NCI-H446 treated with DMSO at 0.1 percent for 48 hours (cell line): ENCODE measurements around the gene SGSH.

ENCODE experiments used
- DNase-seq: peaks from one replicate; lab custom pipeline; 2025; lab: John Stamatoyannopoulos, UW

Gene SGSH

DNA sequence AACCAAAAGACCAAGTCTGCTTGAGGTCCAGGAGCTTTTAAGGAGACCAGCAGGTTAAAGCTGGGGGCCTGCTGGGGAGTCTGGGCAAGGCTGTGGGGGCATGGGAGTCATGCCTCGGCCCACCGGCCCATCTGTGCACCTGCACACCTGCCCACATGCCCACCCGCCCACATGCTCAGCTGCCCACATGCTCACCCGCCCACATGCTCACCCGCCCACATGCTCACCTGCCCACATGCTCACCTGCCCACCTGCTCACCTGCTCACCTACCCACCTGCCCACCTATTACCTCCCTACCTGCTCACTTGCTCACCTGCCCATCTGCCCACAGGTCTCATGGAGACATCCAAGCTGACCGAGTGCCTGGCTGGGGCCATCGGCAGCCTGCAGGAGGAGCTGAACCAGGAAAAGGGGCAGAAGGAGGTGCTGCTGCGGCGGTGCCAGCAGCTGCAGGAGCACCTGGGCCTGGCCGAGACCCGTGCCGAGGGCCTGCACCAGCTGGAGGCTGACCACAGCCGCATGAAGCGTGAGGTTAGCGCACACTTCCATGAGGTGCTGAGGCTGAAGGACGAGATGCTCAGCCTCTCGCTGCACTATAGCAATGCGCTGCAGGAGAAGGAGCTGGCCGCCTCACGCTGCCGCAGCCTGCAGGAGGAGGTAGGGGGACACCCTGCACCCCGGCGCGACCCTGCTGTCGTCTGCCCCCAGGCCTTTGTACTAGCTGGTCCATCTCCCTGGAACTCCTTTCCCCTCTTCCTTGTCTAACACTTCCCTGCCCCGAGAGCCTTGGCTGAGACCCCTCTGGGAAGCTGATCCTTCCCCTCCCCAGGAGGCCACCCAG lies 36.3 kb downstream of the SGSH start:
- DNase-seq, result no peak

- no peak for DNase-seq
Observed at GRCh38 chr17:80182845-80183223, 37.3 kb downstream of the SGSH start.

DNA sequence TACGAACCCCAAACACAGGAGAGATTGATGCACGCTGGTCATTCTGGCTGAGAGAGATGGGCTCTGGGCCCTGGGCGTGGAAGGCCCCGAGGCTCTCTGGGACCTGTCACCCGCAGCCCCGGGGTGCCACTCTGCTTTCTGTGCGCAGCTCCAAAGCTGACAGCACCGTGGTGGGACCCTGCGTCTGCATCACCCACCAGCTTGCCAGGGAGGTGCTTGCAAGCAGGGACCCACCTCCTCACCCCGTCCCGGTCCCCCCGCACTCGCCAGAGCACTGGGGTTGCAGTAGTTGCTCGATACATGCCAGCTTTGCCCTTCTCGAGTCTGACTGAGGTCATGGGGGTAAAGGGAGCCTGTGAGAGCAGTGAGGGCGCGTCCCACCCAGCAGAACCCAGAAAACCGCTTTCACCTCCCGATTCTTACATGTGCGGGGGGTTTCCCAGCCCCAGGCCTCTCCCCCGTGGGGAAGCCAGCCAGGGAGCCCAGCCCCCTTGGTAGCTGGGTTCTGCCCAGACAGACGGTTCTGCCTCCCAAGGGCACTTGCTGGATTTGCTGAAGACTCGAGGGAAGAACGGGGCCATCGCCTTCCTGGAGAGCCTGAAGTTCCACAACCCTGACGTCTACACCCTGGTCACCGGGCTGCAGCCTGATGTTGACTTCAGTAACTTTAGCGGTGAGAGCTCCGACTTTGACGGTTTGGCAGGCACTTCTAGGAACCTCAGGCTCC lies 37.9 kb downstream of the SGSH start:
- no peak for DNase-seq

GRCh38 chr17:80181431-80181830 lies 38.7 kb downstream of the SGSH start:
- no peak for DNase-seq

GRCh38 chr17:80180192-80180591 lies 39.9 kb downstream of the SGSH start:
- no peak for DNase-seq

DNA sequence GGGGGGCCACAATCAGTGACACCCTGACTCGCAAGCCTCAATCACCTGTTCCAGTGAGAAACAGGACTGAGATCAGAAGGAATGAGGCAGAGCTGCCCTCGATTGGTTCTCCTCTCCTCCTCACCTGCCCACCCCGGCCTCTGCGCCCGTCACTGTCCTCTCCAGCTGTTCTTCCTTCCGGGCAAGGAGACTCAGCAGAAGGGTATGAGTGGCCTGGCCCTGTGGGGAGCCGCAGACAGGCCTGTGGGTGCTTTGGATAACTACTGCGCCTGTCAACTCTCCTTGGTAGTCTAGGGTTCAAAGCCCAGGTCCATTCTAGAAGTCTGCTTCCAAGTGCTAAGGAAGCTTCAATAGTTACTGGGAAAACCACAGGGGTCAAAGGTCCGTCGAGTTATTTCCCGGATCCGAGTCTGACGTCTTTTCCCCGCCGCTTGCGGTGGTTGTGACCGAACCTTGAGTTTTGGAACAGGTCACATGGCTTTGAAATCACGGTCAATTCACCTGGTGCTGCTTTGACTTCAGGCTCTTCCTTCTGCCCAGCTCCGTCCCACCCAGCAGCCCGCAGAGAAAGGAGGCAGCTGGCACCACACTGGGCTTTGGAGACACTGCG lies 42.0 kb downstream of the SGSH start:
- no peak for DNase-seq

DNA sequence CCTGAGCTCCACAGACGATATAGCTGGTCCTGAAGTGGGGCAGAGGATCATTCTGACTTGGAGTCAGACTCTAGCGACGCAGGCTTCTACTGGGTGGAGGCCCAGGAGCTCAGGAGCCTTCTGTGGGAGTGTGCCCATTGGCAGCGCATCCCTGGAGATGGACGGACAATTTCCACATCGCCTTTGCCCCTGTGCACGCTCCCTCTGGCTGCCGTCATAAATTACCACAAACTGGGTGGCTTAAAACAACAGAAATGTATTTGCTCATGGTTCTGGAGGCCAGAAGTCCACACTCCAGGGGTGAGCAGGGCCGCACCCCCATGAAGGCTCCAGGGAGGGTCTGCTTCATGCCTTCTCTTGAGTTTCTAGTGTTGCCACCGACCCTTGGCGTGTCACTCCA lies 43.4 kb downstream of the SGSH start:
- no peak for DNase-seq

GRCh38 chr17:80173916-80174315 lies 46.2 kb downstream of the SGSH start:
- DNase-seq, result no peak

DNA sequence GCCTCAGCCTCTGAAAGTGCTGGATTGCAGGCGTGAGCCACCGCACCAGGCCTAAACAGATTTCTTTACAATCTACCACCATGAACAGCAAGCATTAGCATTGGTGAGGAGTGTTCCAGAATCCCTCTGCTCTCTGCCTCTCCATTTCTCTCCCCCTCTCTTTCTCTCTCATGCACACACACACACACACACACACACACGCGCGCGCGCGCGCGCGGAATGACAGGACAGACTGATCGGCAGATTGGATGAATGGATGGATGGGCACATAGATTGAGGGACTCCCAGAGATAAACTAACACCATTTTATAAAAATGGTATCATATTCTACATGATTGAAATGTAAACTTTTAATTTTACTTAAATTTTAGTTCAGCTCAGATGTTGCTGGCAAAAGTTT lies 47.0 kb downstream of the SGSH start:
- no peak for DNase-seq

DNA sequence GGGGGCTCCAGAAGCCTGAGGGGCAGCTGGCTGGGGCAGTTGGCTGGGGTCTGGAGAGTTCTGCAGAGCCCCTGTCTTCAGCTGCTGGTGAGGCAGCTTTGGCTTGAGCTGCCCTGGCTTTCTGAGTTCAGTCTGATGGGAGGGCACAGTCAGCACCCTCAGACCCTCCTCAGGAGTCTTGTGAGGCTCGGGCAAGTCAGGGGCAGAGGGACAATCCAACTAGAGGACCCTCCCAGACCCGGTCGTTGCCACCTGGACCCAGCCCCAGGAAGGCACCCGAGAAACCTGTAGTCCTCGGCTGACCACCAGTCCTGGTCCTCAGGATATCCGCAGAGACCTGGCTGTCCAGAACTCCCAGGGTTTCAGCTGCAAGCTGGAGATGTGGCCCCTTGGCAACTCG lies 48.5 kb downstream of the SGSH start:
- no peak for DNase-seq

DNA sequence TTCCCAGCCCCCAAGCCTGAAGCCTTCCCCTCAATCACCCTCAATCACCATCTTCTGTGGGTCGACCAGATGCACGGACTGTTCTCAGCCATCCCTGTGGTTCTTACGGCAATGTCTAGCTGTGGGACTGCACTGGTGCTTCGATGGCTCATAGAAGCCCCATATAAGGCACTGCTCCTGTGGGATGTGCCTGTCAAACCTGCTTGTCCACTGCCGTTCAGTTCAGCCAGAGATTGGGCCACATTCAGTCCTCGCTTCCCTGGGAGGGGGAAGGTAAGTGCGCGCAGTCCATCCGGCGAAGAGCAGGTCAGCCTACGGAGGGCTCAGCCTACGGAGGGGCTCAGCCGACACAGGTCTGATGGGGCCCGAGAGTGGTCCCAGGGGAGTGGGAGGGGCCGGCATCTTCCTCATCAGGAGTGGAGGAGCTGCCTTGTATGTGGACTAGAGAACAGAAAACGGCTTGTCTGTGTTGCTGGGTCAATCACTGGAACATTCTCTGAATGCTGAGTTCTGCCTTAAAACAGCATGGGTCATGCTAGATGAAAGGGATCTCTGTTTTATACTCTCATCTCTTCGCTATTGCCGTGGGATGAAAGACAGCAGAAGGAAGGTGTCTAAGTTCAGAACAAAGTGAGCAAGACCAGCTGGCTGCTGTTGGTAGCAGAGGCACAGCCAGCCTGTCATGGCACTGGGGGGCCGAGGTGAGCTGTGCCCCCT lies 50.2 kb downstream of the SGSH start, which contains the start of gene CARD14:
TSS of gene CARD14 (plus strand) at position 247 of the 717 bp plus-strand sequence. CDS start 11,409 bp downstream, outside the sequence.
- no peak for DNase-seq

- DNase-seq, result no peak
Observed at GRCh38 chr17:80169107-80169506, 51.0 kb downstream of the SGSH start.

GRCh38 chr17:80168371-80168770 lies 51.8 kb downstream of the SGSH start:
- DNase-seq, result no peak

- DNase-seq, result no peak
Observed at GRCh38 chr17:80166446-80166845, 53.7 kb downstream of the SGSH start.

- DNase-seq, result no peak
Observed at GRCh38 chr17:80164185-80164584, 55.9 kb downstream of the SGSH start.

DNA sequence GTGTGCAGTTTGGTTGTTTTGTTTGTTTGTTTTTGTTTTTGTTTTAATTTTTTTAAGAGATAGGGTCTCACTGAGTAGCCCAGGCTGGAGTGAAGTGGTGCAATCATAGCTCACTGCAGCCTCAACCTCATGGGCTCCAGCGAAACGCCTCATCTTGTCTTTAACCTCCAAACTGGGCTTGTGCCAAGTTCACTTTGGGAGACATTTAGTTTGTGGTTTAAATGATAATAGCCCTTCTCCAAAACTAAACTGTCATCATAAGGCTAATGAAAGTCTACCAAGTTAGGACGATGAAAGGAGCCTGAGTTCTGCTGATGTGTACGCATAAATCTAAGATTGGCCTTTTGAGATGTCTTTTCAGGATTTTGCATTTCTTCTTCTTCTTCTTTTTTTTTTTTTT lies 56.8 kb downstream of the SGSH start:
- no peak for DNase-seq

DNA sequence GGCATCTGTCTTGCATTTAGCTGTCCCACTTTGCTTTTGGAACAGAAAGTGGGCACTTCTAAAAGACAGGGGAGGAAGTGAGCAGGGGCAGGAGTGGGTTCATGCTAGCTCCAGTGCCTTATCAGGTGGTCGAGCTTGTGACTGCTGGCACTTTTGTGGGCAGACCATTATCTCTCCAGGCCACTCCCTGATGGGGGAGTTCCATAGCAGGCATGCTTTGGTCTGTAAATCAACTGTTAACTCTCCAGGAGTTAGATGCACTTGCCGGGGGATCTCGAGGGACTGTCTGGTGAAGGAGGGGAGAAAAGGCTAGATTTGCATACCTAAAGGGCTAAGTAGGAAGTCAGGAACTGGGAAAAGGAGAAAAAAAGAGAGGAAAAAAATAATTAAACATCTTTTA lies 59.6 kb downstream of the SGSH start:
- DNase-seq, result no peak
